ENCODE measurements around the gene SGMS2.
"Not testable (repeated sequence)": the region's sequence is repeated elsewhere in the genome, so short reads cannot be mapped to it uniquely, and the experiment has no call there.

- TF ChIP-seq CTCF (conservative IDR thresholded peaks at IDR 0.05; ENCODE audit: low read depth, low read length); EZH2 (IDR thresholded peaks at IDR 0.05; ENCODE audit: low read length, unreplicated experiment): not testable (repeated sequence)
Observed at GRCh38 chr4:107925713-107926112, 101.0 kb downstream of the SGMS2 start.

Measured in PC-3 (cell line).